ENCODE results near the gene APOBEC3B. TPM values are rescaled to one million over a fixed set of nuclear protein-coding genes. Genes with fewer than 3 reads are reported as not detected.

APOBEC3B gene
- total and polyA plus RNA-seq, 9 of the 15 experiments (the other 6 are each of a cell fraction or from before 2014, with no cell fraction given) = 5.9 to 166 (median 43.2) TPM

DNA sequence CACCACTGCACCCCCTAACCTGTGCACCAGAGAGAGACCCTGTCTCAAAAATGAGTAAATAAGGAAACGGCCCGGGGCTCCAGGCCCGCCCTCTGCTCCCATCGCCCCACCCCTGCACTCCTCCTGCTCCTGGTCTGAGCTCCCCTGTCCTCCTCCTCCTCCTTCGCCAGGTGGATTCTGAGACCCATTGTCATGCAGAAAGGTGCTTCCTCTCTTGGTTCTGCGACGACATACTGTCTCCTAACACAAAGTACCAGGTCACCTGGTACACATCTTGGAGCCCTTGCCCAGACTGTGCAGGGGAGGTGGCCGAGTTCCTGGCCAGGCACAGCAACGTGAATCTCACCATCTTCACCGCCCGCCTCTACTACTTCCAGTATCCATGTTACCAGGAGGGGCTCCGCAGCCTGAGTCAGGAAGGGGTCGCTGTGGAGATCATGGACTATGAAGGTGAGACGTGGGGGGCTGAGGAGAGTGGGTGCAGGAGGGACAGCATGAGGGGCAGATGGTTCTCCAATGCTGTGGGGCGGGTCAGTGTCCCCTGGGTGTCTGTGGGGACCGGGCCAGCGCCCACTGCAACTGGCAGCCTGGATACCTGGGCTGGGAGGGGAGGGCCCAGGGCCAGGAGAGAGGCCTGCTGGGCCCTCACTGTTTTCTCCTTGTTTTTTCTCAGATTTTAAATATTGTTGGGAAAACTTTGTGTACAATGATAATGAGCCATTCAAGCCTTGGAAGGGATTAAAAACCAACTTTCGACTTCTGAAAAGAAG lies 35.6 kb downstream of the APOBEC3B start:
- TF ChIP-seq TEAD4 (IDR thresholded peaks at IDR 0.05; ENCODE audit: low read length) (no peak), TEAD4 (CRISPR knock-in tag; IDR thresholded peaks at IDR 0.05; ENCODE audit: borderline replicate concordance) (no peak), RBFOX2 (IDR thresholded peaks at IDR 0.05; ENCODE audit: low read depth, low read length) (peak; percentile 22; the same call in 1 of the 2 replicates), POLR2H (tag; IDR thresholded peaks at IDR 0.05; ENCODE audit: low read depth) (no peak)
- intact Hi-C loops (cut with micrococcal nuclease) (loop anchor here (10.0 kb wide), 1 partner anchor 47 kb away; no protein-coding TSS in a partner anchor), in situ Hi-C loops (cut with MboI) (loop anchor here (25.0 kb wide), 1 partner anchor 955 kb away; the partner anchor contains the start of gene PICK1)
- no peaks in the 10 kb centered on the region for H3K27me3 ChIP-seq (ENCODE audit: control insufficient read depth in 2 of 2, insufficient read depth in 2 of 2, low read length in 2 of 2)
- H3K9me1 ChIP-seq (ENCODE audit: control insufficient read depth, insufficient read depth, low read length) = peaks cover 2% of the 10 kb centered on the region
- no peak for FAIRE-seq
- no peaks in the 10 kb centered on the region for H4K20me1 ChIP-seq (replicated peaks; ENCODE audit: control insufficient read depth, insufficient read depth, low read length)
- ChIA-PET CTCF (ENCODE audit: low intra/inter-chr PET ratio) (no interaction called here), POLR2A (no interaction called here)
- no peak overlapping the region for H3K4me3 ChIP-seq
- H3K4me2 ChIP-seq (ENCODE audit: insufficient read depth, low read length) = no peak overlapping the region
- peaks cover 21 to 68% of the 10 kb centered on the region in 2 experiments; a peak in 4 of 5 replicates for H3K4me1 ChIP-seq (replicated peaks in 1 of 2; ENCODE audit: control insufficient read depth in 2 of 2, insufficient read depth in 2 of 2, low read length in 2 of 2)
- BruUV-seq (replicated peaks) = no TSS peak
- H2AFZ ChIP-seq (ENCODE audit: low read depth, low read length) = no peak overlapping the region
- ATAC-seq = no peak
- no peaks in the 10 kb centered on the region for H3K9me3 ChIP-seq (replicated peaks; ENCODE audit: control insufficient read depth, insufficient read depth, low read depth, low read length)
- peaks cover 20% of the 10 kb centered on the region for H3K36me3 ChIP-seq (ENCODE audit: control insufficient read depth, insufficient read depth, low read length)
- no peak overlapping the region for H3K27ac ChIP-seq (ENCODE audit: extremely low read depth, low read depth, low read length)
- 87% methylated on average over 6 of the region's 18 CpGs for WGBS (ENCODE audit: insufficient coverage, low coverage, missing lambda C conversion rate)
- H3K79me2 ChIP-seq (ENCODE audit: control insufficient read depth, insufficient read depth, low read length) = peaks cover 50% of the 10 kb centered on the region
- DNase-seq (ENCODE audit: extremely low read depth in 1 of 4, low spot score in 3 of 4) = no peak
- H3K9ac ChIP-seq (ENCODE audit: insufficient read depth in 1 of 2, low read depth in 2 of 2, low read length in 2 of 2) = peak overlapping the region in 1 of 2 experiments; percentile 45; a peak in 1 of 4 replicates

All from K562 (cell line).